ENCODE results near the gene SUGCT.

SUGCT gene

GRCh38 chr7:40859965-40860543, 725.2 kb downstream of the SUGCT start:
- TF ChIP-seq, protein P1, sequence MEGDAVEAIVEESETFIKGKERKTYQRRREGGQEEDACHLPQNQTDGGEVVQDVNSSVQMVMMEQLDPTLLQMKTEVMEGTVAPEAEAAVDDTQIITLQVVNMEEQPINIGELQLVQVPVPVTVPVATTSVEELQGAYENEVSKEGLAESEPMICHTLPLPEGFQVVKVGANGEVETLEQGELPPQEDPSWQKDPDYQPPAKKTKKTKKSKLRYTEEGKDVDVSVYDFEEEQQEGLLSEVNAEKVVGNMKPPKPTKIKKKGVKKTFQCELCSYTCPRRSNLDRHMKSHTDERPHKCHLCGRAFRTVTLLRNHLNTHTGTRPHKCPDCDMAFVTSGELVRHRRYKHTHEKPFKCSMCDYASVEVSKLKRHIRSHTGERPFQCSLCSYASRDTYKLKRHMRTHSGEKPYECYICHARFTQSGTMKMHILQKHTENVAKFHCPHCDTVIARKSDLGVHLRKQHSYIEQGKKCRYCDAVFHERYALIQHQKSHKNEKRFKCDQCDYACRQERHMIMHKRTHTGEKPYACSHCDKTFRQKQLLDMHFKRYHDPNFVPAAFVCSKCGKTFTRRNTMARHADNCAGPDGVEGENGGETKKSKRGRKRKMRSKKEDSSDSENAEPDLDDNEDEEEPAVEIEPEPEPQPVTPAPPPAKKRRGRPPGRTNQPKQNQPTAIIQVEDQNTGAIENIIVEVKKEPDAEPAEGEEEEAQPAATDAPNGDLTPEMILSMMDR (conservative IDR thresholded peaks at IDR 0.05): no peak
- TF ChIP-seq ZFX (IDR thresholded peaks at IDR 0.05): no peak
- H3K27ac ChIP-seq: no peak overlapping the region

- H3K27ac ChIP-seq: no peak overlapping the region
- TF ChIP-seq, protein P1 (conservative IDR thresholded peaks at IDR 0.05): no peak
- TF ChIP-seq ZFX (IDR thresholded peaks at IDR 0.05): no peak
These were observed 730.8 kb downstream of the SUGCT start for GRCh38 chr7:40865441-40866233.

DNA sequence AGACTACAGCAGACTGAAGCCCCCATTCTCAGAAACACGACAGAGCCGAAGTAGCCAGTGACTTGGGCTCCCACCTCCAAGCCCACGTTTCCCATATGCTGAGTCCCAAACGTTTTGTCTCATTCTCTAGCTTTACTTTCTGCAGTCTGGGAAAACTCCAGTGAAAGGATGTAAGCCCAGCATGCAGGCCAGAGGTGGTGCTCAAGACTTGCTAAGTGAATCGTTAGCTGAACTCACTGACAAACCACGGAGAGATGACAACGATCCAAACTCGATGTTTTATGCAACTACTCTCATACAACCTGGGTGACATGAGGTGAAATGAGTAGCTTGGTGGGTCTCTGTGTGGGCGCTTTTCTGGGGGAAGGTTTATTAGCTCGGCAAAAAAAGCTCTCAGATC, 731.8 kb downstream of the SUGCT start:
- TF ChIP-seq, protein P1 (conservative IDR thresholded peaks at IDR 0.05): no peak
- TF ChIP-seq ZFX (IDR thresholded peaks at IDR 0.05): no peak
- H3K27ac ChIP-seq: no peak overlapping the region

DNA sequence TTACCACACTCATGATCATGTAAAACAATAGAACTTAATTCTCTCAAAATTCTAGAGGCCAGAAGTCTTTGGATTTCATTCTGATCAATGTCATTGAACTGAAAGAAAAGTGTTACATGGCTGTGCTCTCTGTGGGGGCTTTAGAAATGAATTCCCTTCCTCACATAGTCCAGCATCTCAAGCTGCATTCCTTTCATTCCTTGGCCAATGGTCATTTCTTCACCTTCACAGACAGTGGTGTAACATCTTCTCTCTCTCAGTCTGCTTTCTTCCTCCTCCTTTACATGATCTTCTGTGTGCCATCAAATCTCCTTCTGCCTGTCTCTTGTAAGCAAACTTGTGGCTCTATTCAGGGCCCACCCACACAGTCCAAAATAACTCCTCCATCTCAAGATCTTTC, 735.3 kb downstream of the SUGCT start:
- TF ChIP-seq, protein P1 (conservative IDR thresholded peaks at IDR 0.05): no peak
- no peak overlapping the region for H3K27ac ChIP-seq

DNA sequence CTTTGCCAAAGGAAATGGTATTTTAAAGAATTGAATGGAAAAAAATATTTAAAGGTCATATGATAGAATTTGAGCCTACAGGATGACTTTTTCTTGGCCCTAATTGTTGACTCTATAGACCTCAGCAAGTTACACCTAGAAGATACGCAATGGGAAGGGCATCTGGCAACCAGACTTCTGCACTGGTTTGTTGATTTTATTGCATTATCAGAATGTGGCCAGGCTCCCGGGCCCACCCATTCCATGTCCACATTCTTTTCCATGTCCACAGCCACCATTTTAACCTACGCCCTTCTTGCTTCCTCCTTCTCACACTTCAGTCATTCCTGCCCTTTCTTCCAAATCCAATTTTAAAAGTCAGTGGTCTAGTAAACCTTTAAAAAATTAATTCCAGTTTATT, 738.4 kb downstream of the SUGCT start:
- no peak overlapping the region for H3K27ac ChIP-seq
- TF ChIP-seq ZFX (IDR thresholded peaks at IDR 0.05): no peak
- TF ChIP-seq, protein P1 (conservative IDR thresholded peaks at IDR 0.05): no peak

DNA sequence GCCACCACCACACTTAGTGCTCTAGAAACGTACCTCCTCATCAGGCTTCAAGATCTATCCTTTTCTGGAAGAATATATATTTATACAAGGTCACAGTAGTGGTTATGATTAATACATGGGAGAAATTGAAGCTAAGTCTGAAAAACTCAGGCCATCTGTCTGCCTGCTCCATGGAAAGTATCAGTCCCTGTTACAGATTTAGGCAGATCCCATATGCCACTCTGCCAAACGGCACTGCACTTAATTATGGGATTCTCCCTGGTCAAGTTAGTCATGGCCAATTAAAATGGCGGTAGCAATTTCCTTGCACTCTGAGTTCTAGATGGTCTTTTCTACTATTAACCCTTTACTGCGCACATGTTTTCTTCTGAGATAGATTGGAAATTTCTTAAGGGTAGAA, 740.0 kb downstream of the SUGCT start:
- TF ChIP-seq, protein P1 (conservative IDR thresholded peaks at IDR 0.05): no peak
- TF ChIP-seq ZFX (IDR thresholded peaks at IDR 0.05): no peak
- H3K27ac ChIP-seq: no peak overlapping the region

DNA sequence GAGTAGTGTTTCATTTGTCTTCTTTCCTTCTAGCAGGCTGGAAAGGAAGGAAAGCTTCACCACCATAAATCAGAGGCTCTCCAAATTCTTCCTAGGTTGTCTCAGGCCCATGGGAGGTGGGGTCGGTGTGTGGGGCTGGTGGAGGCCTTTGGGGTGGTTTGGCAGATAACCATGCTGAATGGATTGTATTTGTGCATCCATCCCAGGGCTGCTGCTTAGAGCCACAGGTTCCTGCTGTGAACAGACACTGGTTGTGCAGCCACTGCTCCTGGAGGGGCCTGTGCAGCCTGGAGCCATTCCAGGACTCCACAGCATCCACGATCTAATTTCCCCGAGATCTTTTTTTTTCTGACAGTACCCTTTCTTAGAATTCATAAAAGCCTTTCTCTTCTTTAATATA, 741.8 kb downstream of the SUGCT start:
- no peak overlapping the region for H3K27ac ChIP-seq
- TF ChIP-seq, protein P1 (conservative IDR thresholded peaks at IDR 0.05): no peak
- no peak for TF ChIP-seq ZFX (IDR thresholded peaks at IDR 0.05)

All from C4-2B (cell line).